Stimulated activated CD4-positive, alpha-beta T cell treated with anti-CD3 and anti-CD28 coated beads, Interleukin-4, amount 100 ng/mL, for 24 hours (primary cell): ENCODE results near the gene IQCH.

Experiments
- DNase-seq: peaks from one replicate; pipeline ENCODE4 v3.0.0-alpha.2; 2020

Gene IQCH

GRCh38 chr15:67303490-67304363 is 49.1 kb downstream of the IQCH start:
- peak; percentile 27 for DNase-seq

GRCh38 chr15:67304778-67305177 is 50.2 kb downstream of the IQCH start:
- DNase-seq: no peak

GRCh38 chr15:67305506-67305905 is 50.9 kb downstream of the IQCH start:
- no peak for DNase-seq

GRCh38 chr15:67307156-67307555 is 52.6 kb downstream of the IQCH start:
- DNase-seq: no peak

- DNase-seq: no peak
Measured at GRCh38 chr15:67307889-67308597, 53.5 kb downstream of the IQCH start.

GRCh38 chr15:67311731-67312130 is 57.1 kb downstream of the IQCH start:
- no peak for DNase-seq

GRCh38 chr15:67319961-67320360 is 65.4 kb downstream of the IQCH start:
- DNase-seq: no peak

- DNase-seq: no peak
Measured at GRCh38 chr15:67321352-67321751, 66.8 kb downstream of the IQCH start.

- no peak for DNase-seq
Measured at GRCh38 chr15:67322481-67322880, 67.9 kb downstream of the IQCH start.

GRCh38 chr15:67327312-67327711 is 72.7 kb downstream of the IQCH start:
- DNase-seq: no peak

- no peak for DNase-seq
Measured at GRCh38 chr15:67327737-67328136, 73.2 kb downstream of the IQCH start.

GRCh38 chr15:67329984-67330733 is 75.6 kb downstream of the IQCH start:
- DNase-seq: no peak

- no peak for DNase-seq
Measured at GRCh38 chr15:67331676-67332075, 77.1 kb downstream of the IQCH start.

- no peak for DNase-seq
Measured at GRCh38 chr15:67335026-67335425, 80.4 kb downstream of the IQCH start.

- DNase-seq: no peak
Measured at GRCh38 chr15:67335534-67336222, 81.1 kb downstream of the IQCH start.

- DNase-seq: no peak
Measured at GRCh38 chr15:67340630-67341029, 86.0 kb downstream of the IQCH start.

GRCh38 chr15:67341539-67341938 is 87.0 kb downstream of the IQCH start:
- no peak for DNase-seq

- no peak for DNase-seq
Measured at GRCh38 chr15:67343206-67343605, 88.6 kb downstream of the IQCH start.

- DNase-seq: no peak
Measured at GRCh38 chr15:67349634-67350033, 95.0 kb downstream of the IQCH start.

- no peak for DNase-seq
Measured at GRCh38 chr15:67350042-67350441, 95.5 kb downstream of the IQCH start.

GRCh38 chr15:67358391-67358790 is 103.8 kb downstream of the IQCH start:
- no peak for DNase-seq

- DNase-seq: no peak
Measured at GRCh38 chr15:67358812-67359211, 104.2 kb downstream of the IQCH start.
